Inflammatory macrophage treated with lipopolysaccharide for 1 hour (primary cell): ENCODE measurements around the gene SPEN.
"Not testable (repeated sequence)": the region's sequence is repeated elsewhere in the genome, so short reads cannot be mapped to it uniquely, and the experiment has no call there.

Source experiments
- DNase-seq, 2 donors: peaks; one replicate each; pipeline ENCODE4 v3.0.0-alpha.2; 2020 to 2022

Gene SPEN

DNA sequence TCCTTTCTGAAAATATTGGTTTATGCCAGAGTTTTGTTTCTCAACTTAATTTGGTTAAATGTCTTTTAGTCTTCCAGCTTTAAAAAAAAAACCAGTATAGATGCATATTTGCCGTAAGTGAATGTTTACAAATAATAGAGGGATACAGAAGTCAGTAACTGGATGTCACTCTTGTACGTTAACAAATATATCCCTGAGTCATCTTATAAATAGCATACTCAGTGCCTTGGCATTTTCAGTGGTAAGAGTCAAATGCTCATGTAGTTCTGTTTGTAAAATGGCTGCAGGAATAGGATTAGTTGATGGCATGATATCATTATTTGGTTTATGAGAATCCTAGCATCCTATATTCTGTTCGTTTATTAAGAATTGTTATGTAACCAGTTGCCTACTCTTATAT, 55.4 kb downstream of the SPEN start:
- DNase-seq, result no peak

DNA sequence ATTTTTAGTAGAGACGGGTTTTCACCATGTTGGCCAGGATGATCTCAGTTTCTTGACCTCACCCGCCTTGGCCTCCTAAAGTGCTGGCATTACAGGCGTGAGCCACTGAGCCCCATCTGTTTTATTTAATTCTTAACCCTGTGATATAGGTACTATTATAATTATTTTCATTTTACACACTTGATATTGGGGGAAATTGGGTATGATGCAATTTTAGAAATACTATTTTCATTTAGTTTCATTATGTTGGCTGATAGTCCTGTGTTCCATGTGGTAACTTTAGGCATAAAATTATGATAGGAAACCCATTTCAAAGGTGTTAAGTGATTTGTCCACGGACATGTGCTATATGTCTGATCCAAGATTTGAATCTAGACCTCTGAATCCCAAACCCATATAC, 61.1 kb downstream of the SPEN start:
- DNase-seq, result no peak

DNA sequence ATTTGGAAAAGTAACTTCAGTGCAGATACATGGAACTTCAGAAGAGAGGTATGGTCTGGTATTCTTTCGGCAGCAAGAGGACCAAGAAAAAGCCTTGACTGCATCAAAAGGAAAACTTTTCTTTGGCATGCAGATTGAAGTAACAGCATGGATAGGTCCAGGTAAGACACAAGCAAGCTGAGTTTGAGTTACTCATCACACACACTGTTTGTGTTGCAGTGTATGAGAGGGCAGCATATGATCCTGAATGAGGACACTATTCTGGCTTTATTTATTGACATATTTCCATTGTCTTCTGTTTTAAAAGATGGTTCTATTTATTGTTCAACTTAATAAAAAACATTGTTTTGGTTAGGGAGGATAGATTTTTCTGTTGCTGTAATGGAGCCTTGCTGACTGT, 63.6 kb downstream of the SPEN start:
- no peak for DNase-seq

DNA sequence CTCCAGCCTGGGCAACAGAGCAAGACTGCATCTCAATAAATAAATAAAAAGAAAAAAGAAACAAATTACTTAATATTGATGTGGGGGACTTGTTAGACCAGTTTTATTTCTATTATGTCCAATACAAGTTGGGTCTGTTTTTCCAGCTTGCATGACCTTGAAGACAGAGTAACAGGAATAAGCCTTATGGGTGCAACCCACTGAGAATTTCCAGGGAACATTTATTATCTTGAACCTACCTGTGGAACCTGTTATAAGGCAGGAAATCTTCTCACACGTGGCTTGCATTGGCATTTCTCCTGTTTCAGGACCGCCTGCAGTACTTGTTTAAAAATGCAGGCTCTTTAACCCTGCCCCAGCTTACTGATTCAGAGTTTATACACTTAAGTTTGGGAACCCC, 64.4 kb downstream of the SPEN start:
- no peak for DNase-seq

DNA sequence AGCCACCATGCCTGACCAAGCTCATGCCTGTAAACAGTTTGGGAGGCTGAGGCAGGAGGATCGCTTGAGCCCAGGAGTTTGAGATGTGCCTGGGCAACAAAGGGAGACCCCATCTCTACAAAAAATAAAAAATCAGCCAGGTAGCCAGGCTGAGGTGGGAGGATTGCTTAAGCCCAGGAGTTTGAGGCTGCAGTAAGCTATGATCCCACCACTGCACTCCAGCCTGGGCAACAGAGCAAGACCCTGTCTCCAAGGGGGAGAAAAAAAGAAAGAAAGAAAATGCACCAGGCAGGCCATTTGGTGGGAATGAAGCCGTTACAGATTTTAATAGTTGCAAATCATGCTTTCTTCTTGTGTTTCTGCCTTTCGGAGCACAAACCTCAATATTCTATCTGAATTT, 66.1 kb downstream of the SPEN start:
- DNase-seq, result not testable (repeated sequence)

DNA sequence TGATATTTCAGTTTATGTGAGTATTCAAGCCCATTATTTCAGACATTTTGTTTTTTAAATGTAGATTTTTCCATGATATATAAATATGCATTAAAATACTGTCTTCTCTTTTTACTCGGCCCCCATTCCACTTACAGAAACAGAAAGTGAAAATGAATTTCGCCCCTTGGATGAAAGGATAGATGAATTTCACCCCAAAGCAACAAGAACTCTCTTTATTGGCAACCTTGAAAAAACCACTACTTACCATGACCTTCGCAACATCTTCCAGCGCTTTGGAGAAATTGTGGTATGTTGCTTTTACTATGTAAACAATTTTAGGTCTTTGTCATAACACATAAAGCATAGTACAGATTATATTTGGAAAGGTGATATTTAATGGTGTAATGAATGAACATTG, 68.5 kb downstream of the SPEN start:
- no peak for DNase-seq

DNA sequence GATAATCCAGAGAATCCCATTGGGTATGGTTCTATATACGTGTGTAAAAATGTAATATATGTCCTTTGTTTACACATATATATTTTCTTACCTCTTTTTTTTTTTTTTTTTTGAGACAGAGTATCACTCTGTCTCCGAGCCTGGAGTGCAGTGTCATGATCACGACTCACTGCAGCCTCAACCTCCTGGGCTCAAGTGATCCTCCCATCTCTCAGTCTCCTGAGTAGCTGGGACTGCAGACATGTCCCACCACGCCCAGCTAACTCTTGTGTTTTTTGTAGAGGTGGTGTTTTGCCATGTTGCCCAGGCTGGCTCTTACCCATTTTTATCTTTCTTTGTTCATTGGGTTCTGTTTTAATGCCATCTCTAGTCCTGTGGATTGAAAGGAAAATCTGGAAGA, 68.9 kb downstream of the SPEN start:
- DNase-seq, result no peak

DNA sequence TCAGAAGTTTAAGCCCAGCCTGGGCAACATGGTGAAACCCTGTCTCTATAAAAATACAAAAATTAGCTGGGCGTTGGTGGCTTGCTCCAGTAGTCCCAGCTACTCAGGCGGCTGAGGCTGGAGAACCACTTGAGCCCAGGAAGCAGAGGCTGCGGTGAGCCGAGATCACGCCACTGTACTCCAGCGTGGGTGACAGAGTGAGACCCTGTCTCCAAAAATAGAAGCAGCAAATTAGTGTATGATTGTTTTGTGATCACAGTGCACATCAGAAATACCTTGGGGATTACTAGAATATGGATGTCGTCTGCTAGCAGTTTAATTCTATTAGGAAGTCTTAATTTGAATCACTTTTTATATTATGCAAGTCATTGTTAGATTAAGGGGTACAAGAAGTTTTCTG, 69.4 kb downstream of the SPEN start:
- DNase-seq, result no peak

DNA sequence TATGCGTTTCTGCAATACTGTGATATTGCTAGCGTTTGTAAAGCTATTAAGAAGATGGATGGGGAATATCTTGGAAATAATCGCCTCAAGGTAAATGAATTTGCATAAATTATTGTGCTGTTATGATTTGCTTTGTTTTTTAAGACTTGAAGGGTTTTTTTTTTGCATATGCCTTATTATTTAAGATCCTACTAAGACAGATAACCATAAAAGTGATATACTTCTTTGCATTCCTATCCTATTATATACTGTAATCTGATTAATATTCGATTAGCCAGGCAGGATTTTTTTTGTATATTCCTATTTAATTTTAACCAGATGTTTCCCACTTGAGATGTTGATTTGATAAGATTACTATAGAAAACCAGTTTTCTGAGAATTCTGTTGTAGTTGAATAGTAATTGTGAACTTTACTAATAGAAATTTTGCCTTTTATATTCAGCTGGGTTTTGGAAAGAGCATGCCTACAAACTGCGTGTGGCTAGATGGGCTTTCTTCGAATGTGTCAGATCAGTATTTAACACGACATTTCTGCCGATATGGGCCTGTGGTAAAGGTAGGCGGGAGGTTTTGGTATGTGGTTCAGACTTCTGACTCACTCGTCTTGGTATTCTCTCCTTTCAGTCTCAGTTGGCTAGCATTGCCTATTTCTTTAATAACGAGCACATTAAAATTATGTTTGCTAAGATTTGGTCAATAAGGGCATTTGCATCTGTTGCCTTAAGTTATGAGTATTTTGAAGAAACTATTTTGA, 71.6 kb downstream of the SPEN start:
- DNase-seq, result no peak

DNA sequence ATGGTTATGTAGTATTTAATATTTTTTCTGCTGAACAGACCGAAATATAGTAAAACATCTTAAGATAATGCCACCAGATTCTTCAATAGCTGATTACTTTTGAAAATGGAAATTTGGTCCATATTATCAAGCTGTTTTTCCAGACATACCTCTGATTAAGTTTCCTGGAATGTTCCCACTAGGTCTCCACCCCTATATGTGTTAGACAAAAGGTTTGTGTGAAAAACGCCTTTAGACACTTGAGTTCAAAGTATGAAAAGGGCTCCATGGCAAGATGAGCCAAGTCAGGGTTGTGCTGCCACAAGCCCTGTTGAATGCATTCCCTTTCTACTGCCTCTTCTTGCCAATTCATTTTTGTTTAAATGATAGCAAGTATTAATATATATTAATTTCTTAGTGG, 75.7 kb downstream of the SPEN start:
- DNase-seq, result no peak

DNA sequence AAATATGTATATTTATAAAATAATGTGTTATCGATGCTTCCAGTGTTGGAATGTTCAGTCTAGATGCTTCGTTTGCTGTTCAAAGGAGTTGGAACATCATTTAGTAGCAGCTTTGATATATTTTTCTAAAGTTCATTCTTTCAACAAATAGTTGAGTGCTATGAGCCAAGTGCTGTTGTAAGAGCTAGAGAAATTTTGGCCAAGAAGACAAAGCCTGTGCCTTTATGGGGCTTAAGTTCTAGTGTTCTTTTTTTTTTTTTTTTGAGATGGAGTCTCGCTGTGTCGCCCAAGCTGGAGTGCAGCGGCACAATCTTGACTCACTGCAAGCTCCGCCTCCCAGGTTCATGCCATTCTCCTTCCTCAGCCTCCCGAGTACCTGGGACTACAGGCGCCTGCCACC, 78.9 kb downstream of the SPEN start:
- DNase-seq, result not testable (repeated sequence)

DNA sequence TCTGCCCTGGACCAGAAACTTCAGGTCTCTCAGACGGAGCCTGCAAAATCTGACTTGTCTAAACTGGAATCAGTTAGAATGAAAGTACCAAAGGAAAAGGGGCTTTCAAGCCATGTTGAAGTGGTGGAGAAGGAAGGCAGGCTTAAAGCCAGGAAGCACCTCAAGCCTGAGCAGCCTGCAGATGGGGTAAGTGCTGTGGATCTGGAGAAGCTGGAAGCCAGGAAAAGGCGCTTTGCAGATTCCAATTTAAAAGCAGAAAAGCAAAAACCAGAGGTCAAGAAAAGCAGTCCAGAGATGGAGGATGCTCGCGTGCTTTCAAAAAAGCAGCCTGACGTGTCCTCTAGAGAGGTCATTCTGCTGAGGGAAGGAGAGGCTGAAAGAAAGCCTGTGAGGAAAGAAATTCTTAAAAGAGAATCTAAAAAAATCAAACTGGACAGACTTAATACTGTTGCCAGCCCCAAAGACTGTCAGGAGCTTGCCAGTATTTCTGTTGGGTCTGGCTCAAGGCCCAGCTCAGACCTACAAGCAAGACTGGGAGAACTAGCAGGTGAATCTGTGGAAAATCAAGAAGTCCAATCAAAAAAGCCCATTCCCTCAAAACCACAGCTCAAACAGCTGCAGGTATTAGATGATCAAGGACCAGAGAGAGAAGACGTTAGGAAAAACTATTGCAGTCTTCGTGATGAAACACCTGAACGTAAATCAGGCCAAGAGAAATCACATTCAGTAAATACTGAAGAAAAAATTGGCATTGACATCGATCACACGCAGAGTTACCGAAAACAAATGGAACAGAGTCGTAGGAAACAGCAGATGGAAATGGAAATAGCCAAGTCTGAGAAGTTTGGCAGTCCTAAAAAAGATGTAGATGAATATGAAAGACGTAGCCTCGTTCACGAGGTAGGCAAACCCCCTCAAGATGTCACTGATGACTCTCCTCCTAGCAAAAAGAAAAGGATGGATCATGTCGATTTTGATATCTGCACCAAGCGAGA, 81.8 kb downstream of the SPEN start:
- no peak for DNase-seq

DNA sequence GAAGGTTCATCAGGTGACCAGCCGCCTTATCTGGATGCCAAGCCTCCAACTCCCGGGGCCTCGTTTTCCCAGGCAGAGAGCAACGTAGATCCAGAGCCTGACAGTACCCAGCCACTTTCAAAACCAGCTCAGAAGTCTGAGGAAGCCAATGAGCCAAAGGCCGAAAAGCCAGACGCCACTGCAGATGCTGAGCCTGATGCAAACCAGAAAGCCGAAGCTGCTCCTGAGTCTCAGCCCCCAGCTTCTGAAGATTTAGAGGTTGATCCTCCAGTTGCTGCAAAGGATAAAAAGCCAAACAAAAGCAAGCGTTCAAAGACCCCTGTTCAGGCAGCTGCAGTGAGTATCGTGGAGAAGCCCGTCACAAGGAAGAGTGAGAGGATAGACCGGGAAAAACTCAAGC, 83.9 kb downstream of the SPEN start:
- no peak for DNase-seq

DNA sequence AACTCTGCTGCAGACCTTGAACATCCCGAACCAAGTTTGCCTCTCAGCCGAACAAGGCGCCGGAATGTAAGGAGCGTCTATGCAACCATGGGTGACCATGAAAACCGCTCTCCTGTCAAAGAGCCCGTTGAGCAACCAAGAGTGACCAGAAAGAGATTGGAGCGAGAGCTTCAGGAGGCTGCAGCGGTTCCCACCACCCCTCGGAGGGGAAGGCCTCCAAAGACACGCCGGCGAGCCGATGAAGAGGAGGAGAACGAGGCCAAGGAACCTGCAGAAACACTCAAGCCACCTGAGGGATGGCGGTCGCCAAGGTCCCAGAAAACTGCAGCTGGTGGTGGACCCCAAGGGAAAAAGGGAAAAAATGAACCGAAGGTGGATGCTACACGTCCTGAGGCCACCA, 84.4 kb downstream of the SPEN start:
- DNase-seq, result no peak

DNA sequence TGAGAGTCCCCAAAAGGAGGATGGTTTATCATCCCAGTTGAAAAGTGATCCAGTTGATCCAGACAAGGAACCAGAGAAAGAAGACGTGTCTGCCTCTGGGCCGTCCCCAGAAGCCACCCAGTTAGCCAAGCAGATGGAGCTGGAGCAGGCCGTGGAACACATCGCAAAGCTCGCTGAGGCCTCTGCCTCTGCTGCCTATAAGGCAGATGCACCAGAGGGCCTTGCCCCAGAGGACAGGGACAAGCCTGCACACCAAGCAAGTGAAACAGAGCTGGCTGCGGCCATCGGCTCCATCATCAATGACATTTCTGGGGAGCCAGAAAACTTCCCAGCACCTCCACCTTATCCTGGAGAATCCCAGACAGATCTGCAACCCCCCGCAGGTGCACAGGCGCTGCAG, 85.1 kb downstream of the SPEN start:
- DNase-seq, result no peak

DNA sequence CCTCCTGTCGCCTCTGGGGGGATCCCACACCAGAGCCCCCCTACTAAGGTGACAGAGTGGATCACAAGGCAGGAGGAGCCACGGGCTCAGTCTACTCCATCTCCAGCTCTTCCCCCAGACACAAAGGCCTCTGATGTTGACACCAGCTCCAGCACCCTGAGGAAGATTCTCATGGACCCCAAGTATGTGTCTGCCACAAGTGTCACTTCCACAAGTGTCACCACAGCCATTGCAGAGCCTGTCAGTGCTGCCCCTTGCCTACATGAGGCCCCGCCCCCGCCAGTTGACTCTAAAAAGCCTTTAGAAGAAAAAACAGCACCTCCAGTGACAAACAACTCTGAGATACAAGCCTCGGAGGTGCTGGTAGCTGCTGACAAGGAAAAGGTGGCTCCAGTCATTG, 86.2 kb downstream of the SPEN start:
- no peak for DNase-seq

DNA sequence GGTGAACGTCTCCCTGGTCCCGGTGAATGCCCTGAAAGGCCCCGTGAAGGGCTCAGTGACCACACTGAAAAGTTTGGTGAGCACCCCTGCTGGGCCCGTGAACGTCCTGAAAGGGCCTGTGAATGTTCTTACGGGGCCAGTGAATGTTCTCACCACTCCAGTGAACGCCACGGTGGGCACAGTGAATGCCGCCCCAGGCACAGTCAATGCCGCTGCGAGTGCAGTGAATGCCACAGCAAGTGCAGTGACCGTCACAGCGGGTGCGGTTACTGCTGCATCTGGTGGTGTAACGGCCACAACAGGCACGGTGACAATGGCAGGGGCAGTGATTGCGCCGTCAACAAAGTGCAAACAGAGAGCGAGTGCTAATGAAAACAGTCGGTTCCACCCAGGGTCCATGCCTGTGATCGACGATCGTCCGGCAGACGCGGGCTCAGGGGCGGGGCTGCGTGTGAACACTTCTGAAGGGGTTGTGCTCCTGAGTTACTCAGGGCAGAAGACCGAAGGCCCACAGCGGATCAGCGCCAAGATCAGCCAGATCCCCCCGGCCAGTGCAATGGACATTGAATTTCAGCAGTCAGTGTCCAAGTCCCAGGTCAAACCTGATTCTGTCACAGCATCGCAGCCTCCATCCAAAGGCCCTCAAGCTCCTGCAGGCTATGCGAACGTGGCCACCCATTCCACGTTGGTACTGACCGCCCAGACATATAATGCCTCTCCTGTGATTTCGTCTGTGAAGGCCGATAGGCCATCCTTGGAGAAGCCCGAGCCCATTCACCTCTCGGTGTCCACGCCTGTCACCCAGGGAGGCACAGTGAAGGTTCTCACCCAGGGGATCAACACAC, 86.9 kb downstream of the SPEN start:
- DNase-seq, result no peak

DNA sequence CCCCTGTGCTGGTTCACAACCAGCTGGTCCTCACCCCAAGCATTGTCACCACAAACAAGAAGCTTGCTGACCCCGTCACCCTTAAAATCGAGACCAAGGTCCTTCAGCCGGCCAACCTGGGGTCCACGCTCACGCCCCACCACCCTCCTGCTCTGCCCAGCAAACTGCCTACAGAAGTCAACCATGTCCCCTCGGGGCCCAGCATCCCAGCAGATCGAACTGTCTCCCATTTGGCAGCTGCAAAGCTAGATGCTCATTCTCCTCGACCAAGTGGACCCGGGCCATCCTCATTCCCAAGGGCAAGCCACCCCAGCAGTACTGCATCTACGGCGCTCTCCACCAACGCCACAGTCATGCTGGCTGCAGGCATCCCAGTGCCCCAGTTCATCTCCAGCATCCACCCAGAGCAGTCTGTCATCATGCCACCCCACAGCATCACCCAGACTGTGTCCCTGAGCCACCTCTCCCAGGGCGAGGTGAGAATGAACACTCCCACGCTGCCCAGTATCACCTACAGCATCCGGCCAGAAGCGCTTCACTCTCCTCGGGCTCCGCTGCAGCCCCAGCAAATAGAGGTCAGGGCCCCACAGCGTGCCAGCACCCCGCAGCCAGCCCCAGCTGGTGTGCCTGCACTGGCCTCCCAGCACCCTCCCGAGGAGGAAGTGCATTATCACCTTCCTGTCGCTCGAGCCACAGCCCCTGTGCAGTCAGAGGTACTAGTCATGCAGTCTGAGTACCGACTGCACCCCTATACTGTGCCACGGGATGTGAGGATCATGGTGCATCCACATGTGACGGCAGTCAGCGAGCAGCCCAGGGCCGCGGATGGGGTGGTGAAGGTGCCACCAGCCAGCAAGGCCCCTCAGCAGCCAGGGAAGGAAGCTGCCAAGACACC, 87.8 kb downstream of the SPEN start:
- DNase-seq, result no peak

DNA sequence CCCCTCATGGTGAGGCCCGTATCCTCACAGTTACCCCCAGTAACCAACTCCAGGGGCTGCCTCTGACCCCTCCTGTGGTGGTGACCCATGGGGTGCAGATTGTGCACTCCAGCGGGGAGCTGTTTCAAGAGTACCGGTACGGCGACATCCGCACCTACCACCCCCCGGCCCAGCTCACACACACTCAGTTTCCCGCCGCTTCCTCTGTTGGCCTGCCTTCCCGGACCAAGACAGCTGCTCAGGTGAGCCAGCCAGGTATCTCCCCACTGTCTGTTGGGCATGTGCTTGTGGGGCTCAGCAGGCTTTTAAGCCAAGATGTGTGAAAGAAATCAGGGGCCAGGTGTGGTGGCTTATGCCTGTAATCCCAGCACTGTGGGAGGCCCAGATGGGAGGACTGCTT, 88.5 kb downstream of the SPEN start:
- DNase-seq, result no peak

DNA sequence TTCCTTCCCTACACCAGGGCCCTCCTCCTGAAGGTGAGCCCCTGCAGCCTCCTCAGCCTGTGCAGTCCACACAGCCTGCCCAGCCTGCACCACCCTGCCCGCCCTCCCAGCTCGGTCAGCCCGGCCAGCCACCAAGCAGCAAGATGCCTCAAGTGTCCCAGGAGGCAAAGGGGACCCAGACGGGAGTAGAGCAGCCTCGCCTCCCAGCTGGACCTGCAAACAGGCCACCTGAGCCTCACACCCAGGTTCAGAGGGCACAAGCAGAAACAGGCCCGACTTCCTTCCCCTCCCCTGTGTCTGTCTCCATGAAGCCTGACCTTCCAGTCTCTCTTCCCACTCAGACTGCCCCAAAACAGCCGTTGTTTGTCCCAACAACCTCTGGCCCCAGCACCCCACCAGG, 89.6 kb downstream of the SPEN start:
- no peak for DNase-seq

DNA sequence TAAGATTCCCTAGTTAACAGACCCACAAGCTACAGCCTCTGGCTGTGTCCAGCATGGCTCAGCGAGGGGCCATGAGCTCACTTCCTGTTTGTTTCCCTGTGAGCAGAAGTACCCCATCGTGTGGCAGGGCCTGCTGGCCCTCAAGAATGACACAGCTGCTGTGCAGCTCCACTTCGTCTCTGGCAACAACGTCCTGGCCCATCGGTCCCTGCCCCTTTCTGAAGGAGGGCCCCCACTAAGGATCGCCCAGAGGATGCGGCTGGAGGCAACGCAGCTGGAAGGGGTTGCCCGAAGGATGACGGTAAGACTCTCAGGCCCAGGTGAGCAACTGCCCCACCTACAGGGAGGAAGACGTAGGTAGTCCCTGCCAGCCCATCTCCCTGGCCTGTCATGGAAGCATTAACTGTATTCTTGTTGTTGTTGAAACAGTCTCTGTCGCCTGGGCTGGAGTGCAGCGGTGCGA, 90.2 kb downstream of the SPEN start:
- DNase-seq, result peak; percentile 27 to 37

DNA sequence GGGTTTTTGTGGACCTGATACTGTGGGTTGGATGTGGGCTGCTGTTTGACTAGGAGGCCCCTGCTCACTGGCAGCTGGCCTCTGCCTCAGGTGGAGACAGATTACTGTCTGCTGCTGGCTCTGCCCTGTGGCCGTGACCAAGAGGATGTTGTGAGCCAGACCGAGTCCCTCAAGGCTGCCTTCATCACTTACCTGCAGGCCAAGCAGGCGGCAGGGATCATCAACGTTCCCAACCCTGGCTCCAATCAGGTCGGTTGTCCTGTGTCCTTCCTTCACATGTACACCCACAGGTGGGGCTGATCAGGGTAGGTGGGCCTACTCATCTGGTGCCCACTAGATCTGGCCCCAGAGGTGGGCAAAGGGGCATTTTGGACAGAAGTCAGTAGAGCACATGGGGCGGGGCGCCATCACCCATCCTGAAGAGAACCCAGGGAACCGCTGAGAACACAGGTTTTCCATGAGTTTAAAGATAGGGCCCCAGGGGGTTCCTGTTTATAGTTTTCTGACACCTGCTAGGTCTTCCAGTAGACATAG, 91.2 kb downstream of the SPEN start:
- no peak for DNase-seq
